B cell (primary cell): ENCODE data around the gene SH3RF3. TPM values are rescaled to one million over a fixed set of nuclear protein-coding genes. Genes with fewer than 3 reads are reported as not detected.

ENCODE experiments used
- ATAC-seq: fragments of 200-7000 bp; cut with Tn5 transposase; one replicate; pipeline ENCODE4 v1.10.0; 2021; ENCODE audit warnings: low read depth, mild to moderate bottlenecking, moderate number of reproducible peaks, moderate library complexity
- CTCF ChIA-PET: fragments of 350-600 bp; sonication (Branson Sonifier 250); formaldehyde crosslinking; loops from one replicate; lab custom pipeline; 2021; ENCODE audit warnings: antibody characterized with exemption, inconsistent platforms; lab: Charles Lee
- POLR2A ChIA-PET: fragments of 350-600 bp; sonication (Branson Sonifier 250); formaldehyde crosslinking; loops from one replicate; lab custom pipeline; 2021; ENCODE audit warnings: antibody characterized with exemption; lab: Charles Lee
- DNase-seq: peaks from one replicate; pipeline ENCODE4 v3.0.0; 2013
- H2AFZ ChIP-seq: 2 replicates; pipeline ENCODE4 v1.6.1; 2012; ENCODE audit warnings: mild to moderate bottlenecking, low read depth, low read length; ENCODE audit not compliant: insufficient read depth, poor library complexity, severe bottlenecking
- H3K27ac ChIP-seq, 2 donors: 1 replicate in 1 of 2; 2 replicates in 1 of 2; pipeline ENCODE4 v1.5.1; 2012 to 2013; ENCODE audit warnings: low read length in 2 of 2, mild to moderate bottlenecking in 2 of 2, moderate library complexity in 1 of 2
- H3K27me3 ChIP-seq, 4 experiments: fragments of 200-600 bp in 1 of 4; sonication (generic) in 1 of 4; replicated peaks in 1 of 4; 1 replicate in 2 of 4; 2 replicates in 2 of 4; pipeline versions ENCODE4 v1.6.1 to v1.7.0; 2013 to 2016; ENCODE audit warnings: low read length in 3 of 4, mild to moderate bottlenecking in 2 of 4, mixed read lengths in 1 of 4, moderate library complexity in 1 of 4; ENCODE audit not compliant: insufficient read depth in 4 of 4, control insufficient read depth in 3 of 4; ENCODE audit errors: control extremely low read depth in 1 of 4
- H3K36me3 ChIP-seq, 2 experiments: replicated peaks in 1 of 2; 1 replicate in 1 of 2; 2 replicates in 1 of 2; pipeline versions ENCODE4 v1.6.1 to v1.7.1; 2013; ENCODE audit warnings: low read length in 1 of 2; ENCODE audit not compliant: insufficient read depth in 2 of 2, control insufficient read depth in 1 of 2; ENCODE audit errors: control extremely low read depth in 1 of 2, extremely low read depth in 1 of 2
- H3K4me1 ChIP-seq, 2 donors: fragments of 200-600 bp in 1 of 2; sonication (generic) in 1 of 2; 1 replicate in 1 of 2; 2 replicates in 1 of 2; pipeline versions ENCODE4 v1.5.1 to v1.6.1; 2013 to 2017; ENCODE audit warnings: low read length in 2 of 2; ENCODE audit not compliant: control insufficient read depth in 2 of 2, insufficient read depth in 2 of 2
- H3K4me2 ChIP-seq: replicated peaks from 2 replicates; pipeline ENCODE3; 2012; ENCODE audit warnings: mild to moderate bottlenecking, low read depth, low read length; ENCODE audit not compliant: poor library complexity, severe bottlenecking
- H3K4me3 ChIP-seq, 5 experiments: fragments of 200-600 bp in 1 of 5; sonication (generic) in 1 of 5; 1 replicate in 3 of 5; 2 replicates in 2 of 5; pipeline versions ENCODE4 v1.5.1 to v1.7.0; 2011 to 2016; ENCODE audit warnings: low read length in 4 of 5, mild to moderate bottlenecking in 4 of 5, low read depth in 2 of 5, control low read depth in 1 of 5, moderate library complexity in 1 of 5; ENCODE audit not compliant: insufficient read depth in 1 of 5; ENCODE audit errors: control extremely low read depth in 1 of 5, extremely low read depth in 1 of 5
- H3K79me2 ChIP-seq: fragments of 200-600 bp; sonication (generic); one replicate; pipeline ENCODE4 v1.6.0; 2016; ENCODE audit warnings: low read length; ENCODE audit not compliant: control insufficient read depth, insufficient read depth
- H3K9ac ChIP-seq: fragments of 200-600 bp; sonication (generic); 2 replicates; pipeline ENCODE4 v1.6.1; 2017; ENCODE audit warnings: mild to moderate bottlenecking, low read length, moderate library complexity
- H3K9me3 ChIP-seq, 3 donors: one replicate each; pipeline versions ENCODE4 v1.6.1 to v1.7.1; 2013; ENCODE audit warnings: low read length in 2 of 3; ENCODE audit not compliant: control insufficient read depth in 2 of 3, insufficient read depth in 1 of 3; ENCODE audit errors: control extremely low read depth in 1 of 3
- H4K20me1 ChIP-seq: 2 replicates; pipeline ENCODE4 v1.6.0; 2012; ENCODE audit warnings: mild to moderate bottlenecking, low read length; ENCODE audit not compliant: insufficient read depth, control insufficient read depth, poor library complexity, severe bottlenecking
- H3K27ac Mint-ChIP-seq: one replicate; pipeline ENCODE4 v1.8.0; 2021; ENCODE audit warnings: mixed read lengths
- H3K27me3 Mint-ChIP-seq: one replicate; pipeline ENCODE4 v1.8.0; 2021; ENCODE audit warnings: mixed read lengths
- H3K4me1 Mint-ChIP-seq: one replicate; pipeline ENCODE4 v1.8.0; 2021; ENCODE audit warnings: mixed read lengths
- H3K4me3 Mint-ChIP-seq: one replicate; pipeline ENCODE4 v1.8.0; 2021; ENCODE audit warnings: mixed read lengths
- H3K9me3 Mint-ChIP-seq: one replicate; pipeline ENCODE4 v1.8.0; 2022; ENCODE audit warnings: mixed read lengths; ENCODE audit not compliant: insufficient read depth
- CTCF ChIP-seq: fragments of 200-600 bp; IDR thresholded peaks from one replicate; pipeline ENCODE4 v1.8.0; 2022; ENCODE audit warnings: antibody characterized with exemption, mild to moderate bottlenecking
- EZH2 ChIP-seq: IDR thresholded peaks from 2 replicates; pipeline ENCODE4 v1.6.1; 2012; ENCODE audit warnings: borderline replicate concordance, low read depth, mild to moderate bottlenecking, moderate library complexity, low read length; ENCODE audit not compliant: insufficient read depth, poor library complexity, severe bottlenecking
- WGBS: methylation state at CpG from one replicate; pipeline ENCODE4 v1.1.5; 2013; ENCODE audit warnings: missing lambda C conversion rate; ENCODE audit not compliant: insufficient coverage; 5-methylcytosine and 5-hydroxymethylcytosine counted together
- intact Hi-C: fragments of 100-400 bp; cut with micrococcal nuclease; formaldehyde crosslinking; loops from one replicate; pipeline ENCODE4 v1.10.0; 2022
- polyA plus RNA-seq: library from polyadenylated mRNA; depleted of rRNA; stranded (reverse); fragments of >200 nt; gene quantifications from 2 replicates; pipeline ENCODE4 v1.2.3, GENCODE V29; 2012
- total RNA-seq, 2 donors: library from RNA; stranded (reverse); fragments of 120-200 nt in 1 of 2; gene quantifications; 1 replicate in 1 of 2; 2 replicates in 1 of 2; pipeline versions ENCODE4 v1.2.3 to v1.2.4, GENCODE V29; 2013 to 2022

SH3RF3 gene
- total and polyA plus RNA-seq, 2 donors (not counting 1 experiment from before 2014, with no cell fraction given), result 0.07 to 1.2 TPM

GRCh38 chr2:109438773-109439389, 309.9 kb downstream of the SH3RF3 start:
- 92% methylated on average over 6 of the region's 8 CpGs for WGBS
- Mint-ChIP-seq H3K9me3 (peaks cover 13% of the 10 kb centered on the region), H3K4me3 (no peak overlapping the region), H3K27me3 (no peaks in the 10 kb centered on the region), H3K27ac (no peak overlapping the region), H3K4me1 (no peaks in the 10 kb centered on the region)
- no peak overlapping the region for H3K4me3 ChIP-seq
- no peak overlapping the region for H3K9ac ChIP-seq
- intact Hi-C loops, result no loop called here
- no peaks in the 10 kb centered on the region for H4K20me1 ChIP-seq
- no peaks in the 10 kb centered on the region for H3K36me3 ChIP-seq
- DNase-seq, result no peak
- no peaks in the 10 kb centered on the region for H3K4me1 ChIP-seq
- no peak overlapping the region for H2AFZ ChIP-seq
- peaks cover 4 to 20% (median 18%) of the 10 kb centered on the region in 3 donors for H3K9me3 ChIP-seq
- H3K27me3 ChIP-seq, result no peaks in the 10 kb centered on the region
- no peaks in the 10 kb centered on the region for H3K79me2 ChIP-seq
- H3K4me2 ChIP-seq, result no peak overlapping the region
- no peak for ATAC-seq
- no peak for TF ChIP-seq CTCF
- TF ChIP-seq EZH2, result no peak
- ChIA-PET CTCF (no interaction called here), POLR2A (no interaction called here)
- no peak overlapping the region for H3K27ac ChIP-seq

GRCh38 chr2:109439390-109439786, 310.4 kb downstream of the SH3RF3 start:
- 92% methylated on average over 4 of the region's 4 CpGs for WGBS

More at GRCh38 chr2:109439390-109439786, 310.4 kb downstream of the SH3RF3 start:
- no peak for DNase-seq
- POLR2A ChIA-PET, result no interaction called here
- H4K20me1 ChIP-seq, result no peaks in the 10 kb centered on the region
- peaks cover 4 to 21% (median 20%) of the 10 kb centered on the region in 3 donors for H3K9me3 ChIP-seq
- Mint-ChIP-seq H3K27ac (no peak overlapping the region), H3K4me3 (no peak overlapping the region), H3K4me1 (no peaks in the 10 kb centered on the region), H3K27me3 (no peaks in the 10 kb centered on the region), H3K9me3 (peaks cover 13% of the 10 kb centered on the region)
- H3K27ac ChIP-seq, result no peak overlapping the region
- H3K79me2 ChIP-seq, result no peaks in the 10 kb centered on the region
- H3K27me3 ChIP-seq, result no peaks in the 10 kb centered on the region
- no peak overlapping the region for H3K9ac ChIP-seq
- ATAC-seq, result no peak
- TF ChIP-seq CTCF (no peak), EZH2 (no peak)
- intact Hi-C loops, result no loop called here
- H3K4me2 ChIP-seq, result no peak overlapping the region
- no peaks in the 10 kb centered on the region for H3K36me3 ChIP-seq
- no peak overlapping the region for H3K4me3 ChIP-seq
- CTCF ChIA-PET, result no interaction called here
- no peaks in the 10 kb centered on the region for H3K4me1 ChIP-seq
- H2AFZ ChIP-seq, result no peak overlapping the region
